WTC11 (cell line): ENCODE data around the gene AGAP3. TPM values are rescaled to one million over a fixed set of nuclear protein-coding genes. Genes with fewer than 3 reads are reported as not detected.
A peak's percentile ranks its signal among the peaks of the same experiment; 100 is the strongest.

Source experiments
- ATAC-seq: fragments of 200-7000 bp; cut with Tn5 transposase; 2 replicates; pipeline ENCODE4 v1.10.0; 2021; ENCODE audit warnings: mild to moderate bottlenecking, moderate library complexity
- CTCF ChIA-PET: fragments of 300-600 bp; sonication (Branson Sonifier 250); formaldehyde crosslinking; loops from one replicate; lab custom pipeline; 2021; ENCODE audit warnings: antibody characterized with exemption; lab: Charles Lee
- POLR2A ChIA-PET: fragments of 350-600 bp; sonication (Branson Sonifier 250); formaldehyde crosslinking; loops from one replicate; lab custom pipeline; 2021; ENCODE audit warnings: antibody characterized with exemption; lab: Charles Lee
- DNase-seq: peaks from one replicate; pipeline ENCODE4 v3.0.0; 2021; ENCODE audit warnings: low spot score
- H3K27ac Mint-ChIP-seq: 2 replicates; pipeline ENCODE4 v1.8.0; 2021; ENCODE audit warnings: mixed read lengths
- H3K27me3 Mint-ChIP-seq: 2 replicates; pipeline ENCODE4 v1.8.0; 2021; ENCODE audit warnings: low read depth, mild to moderate bottlenecking, moderate library complexity, mixed read lengths
- H3K36me3 Mint-ChIP-seq: 2 replicates; pipeline ENCODE4 v1.8.0; 2021; ENCODE audit warnings: mixed read lengths
- H3K4me1 Mint-ChIP-seq: 2 replicates; pipeline ENCODE4 v1.8.0; 2022; ENCODE audit warnings: mixed read lengths
- H3K4me3 Mint-ChIP-seq: 2 replicates; pipeline ENCODE4 v1.8.0; 2021; ENCODE audit warnings: mild to moderate bottlenecking, moderate library complexity, mixed read lengths
- H3K9me3 Mint-ChIP-seq: 2 replicates; pipeline ENCODE4 v1.8.0; 2021; ENCODE audit warnings: mixed read lengths
- ARID4B ChIP-seq: sonication (generic); formaldehyde crosslinking; IDR thresholded peaks from 2 replicates; pipeline ENCODE4 v1.8.0; 2023; ENCODE audit warnings: missing genetic modification reagents, mild to moderate bottlenecking, borderline replicate concordance
- EMX1 ChIP-seq: fragments of 250-450 bp; sonication (Bioruptor Pico); IDR thresholded peaks from 2 replicates; pipeline ENCODE4 v1.8.0; 2021; ENCODE audit warnings: mild to moderate bottlenecking
- ETV6 ChIP-seq: sonication (generic); formaldehyde crosslinking; IDR thresholded peaks from 2 replicates; pipeline ENCODE4 v1.8.1; 2022; ENCODE audit warnings: mild to moderate bottlenecking, missing genetic modification reagents
- FOXP4 ChIP-seq: sonication (generic); formaldehyde crosslinking; IDR thresholded peaks from 2 replicates; pipeline ENCODE4 v1.8.0; 2022; ENCODE audit warnings: mild to moderate bottlenecking, missing genetic modification reagents
- HMGA2 ChIP-seq: fragments of 250-450 bp; sonication (Bioruptor Pico); IDR thresholded peaks from 2 replicates; pipeline ENCODE4 v1.4.0; 2021; ENCODE audit warnings: mild to moderate bottlenecking, moderate library complexity
- JUN ChIP-seq: sonication (generic); formaldehyde crosslinking; IDR thresholded peaks from 2 replicates; pipeline ENCODE4 v1.8.0; 2023; ENCODE audit warnings: mild to moderate bottlenecking, missing genetic modification reagents
- TP53 ChIP-seq: sonication (generic); formaldehyde crosslinking; IDR thresholded peaks from 2 replicates; pipeline ENCODE4 v1.8.1; 2023; ENCODE audit warnings: mild to moderate bottlenecking, missing genetic modification reagents
- ZBTB21 ChIP-seq: sonication (generic); formaldehyde crosslinking; IDR thresholded peaks from 2 replicates; pipeline ENCODE4 v1.8.1; 2023; ENCODE audit warnings: mild to moderate bottlenecking, missing genetic modification reagents, borderline replicate concordance
- ZNF232 ChIP-seq: sonication (generic); formaldehyde crosslinking; IDR thresholded peaks from 2 replicates; pipeline ENCODE4 v1.8.0; 2022; ENCODE audit warnings: mild to moderate bottlenecking, missing genetic modification reagents
- ZNF281 ChIP-seq: sonication (generic); formaldehyde crosslinking; IDR thresholded peaks from 2 replicates; pipeline ENCODE4 v1.8.0; 2023; ENCODE audit warnings: mild to moderate bottlenecking, missing genetic modification reagents
- ZNF396 ChIP-seq: fragments of 250-450 bp; sonication (Bioruptor Pico); IDR thresholded peaks from 2 replicates; pipeline ENCODE4 v1.8.0; 2021; ENCODE audit warnings: mild to moderate bottlenecking, moderate library complexity, borderline replicate concordance
- ZNF423 ChIP-seq: fragments of 250-450 bp; sonication (Bioruptor Pico); IDR thresholded peaks from 2 replicates; pipeline ENCODE4 v2.1.2; 2022; ENCODE audit warnings: mild to moderate bottlenecking, moderate library complexity
- total RNA-seq: library from RNA; stranded (reverse); gene quantifications from 3 replicates; pipeline ENCODE4 v1.2.3, GENCODE V29; 2021
- TF ChIP-seq, protein P1 (sequence below): sonication (generic); formaldehyde crosslinking; IDR thresholded peaks from 2 replicates; pipeline ENCODE4 v1.8.1; 2023; ENCODE audit warnings: mild to moderate bottlenecking, moderate library complexity, missing genetic modification reagents
- TF ChIP-seq, protein P2 (sequence below): sonication (generic); formaldehyde crosslinking; IDR thresholded peaks from 2 replicates; pipeline ENCODE4 v1.8.1; 2022; ENCODE audit warnings: low read depth, mild to moderate bottlenecking, moderate library complexity, missing genetic modification reagents, borderline replicate concordance
- TF ChIP-seq, protein P3 (sequence below): fragments of 200-600 bp; IDR thresholded peaks from 2 replicates; pipeline ENCODE4 v1.8.0; 2022; ENCODE audit warnings: antibody characterized with exemption
- TF ChIP-seq, protein P4 (sequence below): sonication (generic); formaldehyde crosslinking; IDR thresholded peaks from 2 replicates; pipeline ENCODE4 v1.8.0; 2022; ENCODE audit warnings: mild to moderate bottlenecking, missing genetic modification reagents

AGAP3 gene
- total RNA-seq, 1 experiment from 2014 or later: 163 TPM

- POLR2A ChIA-PET: interaction anchor here (1.1 to 2.1 kb wide), 2 partner anchors 10 to 52 kb away, joined by 3 to 6 read pairs; no protein-coding TSS in a partner anchor
- Mint-ChIP-seq H3K27ac (no peak within 1 kb of the TSS), H3K4me1 (peaks cover 12% of the 10 kb centered on the region)
- DNase-seq: peak; percentile 53
- TF ChIP-seq JUN (CRISPR knock-in tag): no peak
- TF ChIP-seq FOXP4 (CRISPR knock-in tag): 0 out of 2 replicates have a peak, but pooled peaks have one; percentile 21
- TF ChIP-seq, protein P1, sequence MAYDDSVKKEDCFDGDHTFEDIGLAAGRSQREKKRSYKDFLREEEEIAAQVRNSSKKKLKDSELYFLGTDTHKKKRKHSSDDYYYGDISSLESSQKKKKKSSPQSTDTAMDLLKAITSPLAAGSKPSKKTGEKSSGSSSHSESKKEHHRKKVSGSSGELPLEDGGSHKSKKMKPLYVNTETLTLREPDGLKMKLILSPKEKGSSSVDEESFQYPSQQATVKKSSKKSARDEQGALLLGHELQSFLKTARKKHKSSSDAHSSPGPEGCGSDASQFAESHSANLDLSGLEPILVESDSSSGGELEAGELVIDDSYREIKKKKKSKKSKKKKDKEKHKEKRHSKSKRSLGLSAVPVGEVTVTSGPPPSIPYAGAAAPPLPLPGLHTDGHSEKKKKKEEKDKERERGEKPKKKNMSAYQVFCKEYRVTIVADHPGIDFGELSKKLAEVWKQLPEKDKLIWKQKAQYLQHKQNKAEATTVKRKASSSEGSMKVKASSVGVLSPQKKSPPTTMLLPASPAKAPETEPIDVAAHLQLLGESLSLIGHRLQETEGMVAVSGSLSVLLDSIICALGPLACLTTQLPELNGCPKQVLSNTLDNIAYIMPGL (CRISPR knock-in tag): peak; percentile 42; the same call in 1 of the 2 replicates
- peak; percentile 74 for TF ChIP-seq ZNF423 (CRISPR knock-in tag)
- TF ChIP-seq, all 79 proteins: peak for 3
- H3K9me3 Mint-ChIP-seq: peaks cover 4% of the 10 kb centered on the region
- peak within 1 kb of the TSS; percentile 67 for H3K4me3 Mint-ChIP-seq
- peak; percentile 41 for ATAC-seq
- H3K27me3 Mint-ChIP-seq: peaks cover 44% of the 10 kb centered on the region
- CTCF ChIA-PET: interaction anchor here (0.6 to 5.8 kb wide), 40 partner anchors 9 to 187 kb away, joined by 3 to 59 read pairs (median 4); partner anchors contain the start of genes ABCB8 and H2BK1
- H3K36me3 Mint-ChIP-seq: no peaks in the 10 kb centered on the region
Measured at GRCh38 chr7:151167197-151167961, 81.1 kb downstream of the AGAP3 start, which contains the start of gene GBX1. Gene GBX1, minus strand, starts transcription at chr7:151167694. Its CDS starts 146 bp downstream, at chr7:151167548.

DNA sequence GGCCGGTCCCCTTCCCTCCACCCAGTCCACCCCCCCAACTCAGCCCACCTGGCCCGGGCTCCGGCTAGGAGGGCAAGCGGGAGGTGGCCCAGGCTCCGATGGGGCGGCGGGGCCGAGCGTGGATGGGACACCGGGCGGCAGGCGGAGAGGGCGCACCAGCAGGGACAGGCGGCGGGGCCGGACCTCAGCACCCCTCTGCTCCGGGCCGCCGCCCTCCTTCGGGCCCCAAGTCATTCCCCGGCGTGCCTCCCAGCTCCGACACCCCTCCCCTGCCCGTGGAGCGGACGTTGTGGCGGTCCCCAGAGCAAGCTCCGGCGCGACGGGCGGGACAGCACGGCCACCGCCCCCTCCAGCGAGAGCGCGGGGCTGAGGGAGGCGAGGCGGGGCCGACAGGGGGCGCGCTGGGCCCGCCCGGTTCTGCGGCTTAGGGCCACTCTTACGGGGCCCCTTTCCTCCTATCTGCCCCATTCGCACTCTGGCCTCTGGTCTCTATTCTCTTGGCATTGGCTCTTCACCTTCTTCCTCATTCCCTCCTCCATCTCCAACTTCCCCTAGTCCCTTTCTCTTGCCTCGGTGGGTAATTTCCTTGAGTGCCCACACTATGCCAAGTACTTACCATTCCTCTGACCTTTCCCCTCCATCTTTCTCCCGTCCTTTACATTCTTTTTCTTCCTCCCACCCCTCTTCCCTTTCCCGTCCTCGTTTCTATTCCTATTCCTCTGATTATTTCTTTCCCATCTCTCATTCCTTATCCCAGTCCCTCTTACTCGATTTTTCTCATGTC lies 81.9 kb downstream of the AGAP3 start:
- Mint-ChIP-seq H3K27me3 (peaks cover 52% of the 10 kb centered on the region), H3K36me3 (no peaks in the 10 kb centered on the region), H3K4me1 (peaks cover 13% of the 10 kb centered on the region), H3K4me3 (peak overlapping the region; percentile 67), H3K9me3 (peaks cover 5% of the 10 kb centered on the region), H3K27ac (no peak overlapping the region)
- POLR2A ChIA-PET: no interaction called here
- DNase-seq: peak; percentile 75
- ATAC-seq: peak; percentile 79
- CTCF ChIA-PET: interaction anchor here (0.6 to 5.8 kb wide), 31 partner anchors 8 to 187 kb away, joined by 3 to 59 read pairs (median 5); partner anchors contain the start of genes ABCB8 and H2BK1
- TF ChIP-seq, protein P2, sequence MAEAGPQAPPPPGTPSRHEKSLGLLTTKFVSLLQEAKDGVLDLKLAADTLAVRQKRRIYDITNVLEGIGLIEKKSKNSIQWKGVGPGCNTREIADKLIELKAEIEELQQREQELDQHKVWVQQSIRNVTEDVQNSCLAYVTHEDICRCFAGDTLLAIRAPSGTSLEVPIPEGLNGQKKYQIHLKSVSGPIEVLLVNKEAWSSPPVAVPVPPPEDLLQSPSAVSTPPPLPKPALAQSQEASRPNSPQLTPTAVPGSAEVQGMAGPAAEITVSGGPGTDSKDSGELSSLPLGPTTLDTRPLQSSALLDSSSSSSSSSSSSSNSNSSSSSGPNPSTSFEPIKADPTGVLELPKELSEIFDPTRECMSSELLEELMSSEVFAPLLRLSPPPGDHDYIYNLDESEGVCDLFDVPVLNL: no peak
- TF ChIP-seq ZBTB21 (CRISPR knock-in tag) (0 out of 2 replicates have a peak, but pooled peaks have one; percentile 30), TP53 (CRISPR knock-in tag) (no peak), ZNF281 (CRISPR knock-in tag) (0 out of 2 replicates have a peak, but pooled peaks have one; percentile 32), ETV6 (CRISPR knock-in tag) (no peak), ZNF396 (CRISPR knock-in tag) (no peak), EMX1 (CRISPR knock-in tag) (0 out of 2 replicates have a peak, but pooled peaks have one; percentile 32), ZNF232 (CRISPR knock-in tag) (no peak), ARID4B (CRISPR knock-in tag) (0 out of 2 replicates have a peak, but pooled peaks have one; percentile 37), HMGA2 (no peak)
- TF ChIP-seq, protein P3, sequence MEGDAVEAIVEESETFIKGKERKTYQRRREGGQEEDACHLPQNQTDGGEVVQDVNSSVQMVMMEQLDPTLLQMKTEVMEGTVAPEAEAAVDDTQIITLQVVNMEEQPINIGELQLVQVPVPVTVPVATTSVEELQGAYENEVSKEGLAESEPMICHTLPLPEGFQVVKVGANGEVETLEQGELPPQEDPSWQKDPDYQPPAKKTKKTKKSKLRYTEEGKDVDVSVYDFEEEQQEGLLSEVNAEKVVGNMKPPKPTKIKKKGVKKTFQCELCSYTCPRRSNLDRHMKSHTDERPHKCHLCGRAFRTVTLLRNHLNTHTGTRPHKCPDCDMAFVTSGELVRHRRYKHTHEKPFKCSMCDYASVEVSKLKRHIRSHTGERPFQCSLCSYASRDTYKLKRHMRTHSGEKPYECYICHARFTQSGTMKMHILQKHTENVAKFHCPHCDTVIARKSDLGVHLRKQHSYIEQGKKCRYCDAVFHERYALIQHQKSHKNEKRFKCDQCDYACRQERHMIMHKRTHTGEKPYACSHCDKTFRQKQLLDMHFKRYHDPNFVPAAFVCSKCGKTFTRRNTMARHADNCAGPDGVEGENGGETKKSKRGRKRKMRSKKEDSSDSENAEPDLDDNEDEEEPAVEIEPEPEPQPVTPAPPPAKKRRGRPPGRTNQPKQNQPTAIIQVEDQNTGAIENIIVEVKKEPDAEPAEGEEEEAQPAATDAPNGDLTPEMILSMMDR: peak; percentile 76
- TF ChIP-seq, protein P4, sequence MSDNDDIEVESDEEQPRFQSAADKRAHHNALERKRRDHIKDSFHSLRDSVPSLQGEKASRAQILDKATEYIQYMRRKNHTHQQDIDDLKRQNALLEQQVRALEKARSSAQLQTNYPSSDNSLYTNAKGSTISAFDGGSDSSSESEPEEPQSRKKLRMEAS (CRISPR knock-in tag): 0 out of 2 replicates have a peak, but pooled peaks have one; percentile 31
